Parathyroid adenoma (tissue), 2 donors: ENCODE measurements around the gene LBHD2.

Source experiments
- H2AFZ ChIP-seq: fragments of 300-600 bp; sonication (generic); one replicate; pipeline ENCODE4 v1.7.0; 2017; ENCODE audit warnings: antibody characterized with exemption, mild to moderate bottlenecking
- H3K27ac ChIP-seq: fragments of 300-600 bp; sonication (generic); one replicate; pipeline ENCODE4 v1.7.0; 2017
- H3K27me3 ChIP-seq: fragments of 300-600 bp; sonication (generic); one replicate; pipeline ENCODE4 v1.7.0; 2017; ENCODE audit warnings: low read length; ENCODE audit not compliant: control insufficient read depth, insufficient read depth
- H3K36me3 ChIP-seq: fragments of 300-600 bp; sonication (generic); one replicate; pipeline ENCODE4 v1.7.0; 2017; ENCODE audit warnings: low read length; ENCODE audit not compliant: control insufficient read depth, insufficient read depth
- H3K4me1 ChIP-seq: fragments of 300-600 bp; sonication (generic); one replicate; pipeline ENCODE4 v1.7.0; 2017; ENCODE audit warnings: control low read depth
- H3K4me2 ChIP-seq: fragments of 300-600 bp; sonication (generic); one replicate; pipeline ENCODE4 v1.7.0; 2017; ENCODE audit warnings: low read length
- H3K4me3 ChIP-seq: fragments of 300-600 bp; sonication (generic); one replicate; pipeline ENCODE4 v1.7.0; 2017; ENCODE audit warnings: low read depth, low read length
- H3K79me2 ChIP-seq: fragments of 300-600 bp; sonication (generic); one replicate; pipeline ENCODE4 v1.7.0; 2017; ENCODE audit warnings: control low read depth
- H3K9ac ChIP-seq: fragments of 300-600 bp; sonication (generic); one replicate; pipeline ENCODE4 v1.7.0; 2017; ENCODE audit warnings: mild to moderate bottlenecking
- H3K9me3 ChIP-seq: fragments of 300-600 bp; sonication (generic); one replicate; pipeline ENCODE4 v1.7.0; 2017; ENCODE audit warnings: low read length; ENCODE audit not compliant: control insufficient read depth
- CTCF ChIP-seq: fragments of 300-600 bp; sonication (generic); IDR thresholded peaks from one replicate; pipeline ENCODE4 v1.7.0; 2017; ENCODE audit warnings: antibody characterized with exemption, mild to moderate bottlenecking
- donor health status: primary hyperparathyroidism.

Gene LBHD2

DNA sequence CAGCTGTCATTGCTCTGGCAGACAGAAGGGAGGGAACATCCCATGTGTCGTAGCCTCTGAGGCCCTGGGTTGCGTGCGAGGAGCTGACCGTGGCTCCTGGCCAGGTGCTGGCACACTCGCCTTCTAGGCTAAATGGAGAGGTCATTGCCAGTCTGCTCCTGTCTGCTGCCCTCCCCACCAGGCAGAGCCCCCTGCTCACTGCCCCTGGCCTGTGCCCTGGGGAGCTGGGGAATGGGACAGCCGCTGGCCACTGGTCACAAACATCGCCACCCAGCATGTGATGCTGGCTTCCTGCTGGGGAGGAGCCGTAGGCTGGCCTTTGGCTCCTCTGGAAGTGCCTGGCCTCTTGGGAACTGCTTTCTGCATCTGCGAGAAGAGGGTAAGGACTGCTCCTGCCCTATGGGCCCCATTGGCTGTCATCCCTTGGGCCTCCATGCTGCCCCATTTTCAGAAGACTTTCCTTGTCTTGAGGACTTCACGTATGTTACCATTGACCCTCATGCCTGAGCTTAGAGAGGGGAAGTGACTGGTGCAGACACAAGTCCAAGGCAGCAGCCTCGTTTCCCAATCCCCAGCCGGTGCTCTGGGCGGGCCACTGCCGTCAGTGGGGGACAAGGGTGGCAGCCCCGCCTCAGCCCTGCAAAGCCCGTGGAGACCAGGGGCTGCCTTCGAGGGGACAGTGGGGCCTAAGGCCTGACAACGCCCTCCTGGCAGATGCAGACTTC, 37.3 kb downstream of the LBHD2 start:
- Histone ChIP-seq H3K4me3 (no peak overlapping the region), H3K36me3 (no peaks in the 10 kb centered on the region), H3K9me3 (no peaks in the 10 kb centered on the region), H3K4me2 (no peak overlapping the region), H2AFZ (peak overlapping the region; percentile 54), H3K27ac (peak overlapping the region; percentile 89), H3K4me1 (peaks cover 33% of the 10 kb centered on the region), H3K79me2 (peaks cover 3% of the 10 kb centered on the region), H3K27me3 (no peaks in the 10 kb centered on the region), H3K9ac (no peak overlapping the region)
- TF ChIP-seq CTCF = no peak

GRCh38 chr14:103121846-103122584, 38.0 kb downstream of the LBHD2 start:
- peaks cover 3% of the 10 kb centered on the region for H3K79me2 ChIP-seq
- H3K36me3 ChIP-seq = no peaks in the 10 kb centered on the region
- TF ChIP-seq CTCF = no peak
- H3K27me3 ChIP-seq = no peaks in the 10 kb centered on the region
- no peak overlapping the region for H3K9ac ChIP-seq
- H3K4me3 ChIP-seq = peak overlapping the region; percentile 83
- H3K4me2 ChIP-seq = peak overlapping the region; percentile 61
- H2AFZ ChIP-seq = peak overlapping the region; percentile 82
- peak overlapping the region; percentile 89 for H3K27ac ChIP-seq
- H3K4me1 ChIP-seq = peaks cover 37% of the 10 kb centered on the region
- H3K9me3 ChIP-seq = no peaks in the 10 kb centered on the region

- no peak overlapping the region for H3K9ac ChIP-seq
- H2AFZ ChIP-seq = peak overlapping the region; percentile 82
- TF ChIP-seq CTCF = no peak
- peak overlapping the region; percentile 83 for H3K4me3 ChIP-seq
- peak overlapping the region; percentile 89 for H3K27ac ChIP-seq
- H3K27me3 ChIP-seq = no peaks in the 10 kb centered on the region
- no peaks in the 10 kb centered on the region for H3K9me3 ChIP-seq
- H3K4me1 ChIP-seq = peaks cover 40% of the 10 kb centered on the region
- H3K36me3 ChIP-seq = no peaks in the 10 kb centered on the region
- peaks cover 3% of the 10 kb centered on the region for H3K79me2 ChIP-seq
- H3K4me2 ChIP-seq = peak overlapping the region; percentile 61
Measured at GRCh38 chr14:103122585-103122946, 38.6 kb downstream of the LBHD2 start.

GRCh38 chr14:103122947-103123633, 39.1 kb downstream of the LBHD2 start, which contains the start of gene TNFAIP2:
TNFAIP2 (plus strand) TSS chr14:103123461; CDS start chr14:103126458, 2,997 bp downstream.
- Histone ChIP-seq H3K4me1 (peaks cover 45% of the 10 kb centered on the region), H3K9ac (peak within 1 kb of the TSS; percentile 92), H3K4me3 (peak within 1 kb of the TSS; percentile 83), H2AFZ (peak within 1 kb of the TSS; percentile 82), H3K36me3 (no peaks in the 10 kb centered on the region), H3K9me3 (no peaks in the 10 kb centered on the region), H3K27ac (peak within 1 kb of the TSS; percentile 89), H3K27me3 (no peaks in the 10 kb centered on the region), H3K79me2 (peaks cover 3% of the 10 kb centered on the region), H3K4me2 (peak within 1 kb of the TSS; percentile 99)
- TF ChIP-seq CTCF = peak; percentile 7
